Mesenchymal stem cell (in vitro differentiated cells and primary cell): ENCODE measurements around the gene SCN2A.

Experiments used
- DNase-seq: peaks from one replicate; pipeline ENCODE4 v3.0.0-alpha.2; 2013
- H2AFZ ChIP-seq: one replicate; pipeline ENCODE4 v1.6.1; 2013; ENCODE audit warnings: low read depth, mild to moderate bottlenecking, control low read depth, inconsistent platforms, low read length, moderate library complexity
- H2AK5ac ChIP-seq: 2 replicates; pipeline ENCODE4 v1.6.1; 2013; ENCODE audit warnings: low read length, moderate library complexity, mild to moderate bottlenecking, inconsistent platforms; ENCODE audit not compliant: severe bottlenecking
- H2BK120ac ChIP-seq: one replicate; pipeline ENCODE4 v1.6.1; 2013; ENCODE audit warnings: low read depth, mild to moderate bottlenecking, inconsistent platforms, low read length, moderate library complexity
- H2BK12ac ChIP-seq, 2 experiments: one replicate each; pipeline ENCODE4 v1.6.1; 2013; ENCODE audit warnings: inconsistent platforms in 2 of 2, low read length in 2 of 2, mild to moderate bottlenecking in 2 of 2, moderate library complexity in 2 of 2, control low read depth in 1 of 2
- H2BK15ac ChIP-seq: one replicate; pipeline ENCODE4 v1.6.1; 2013; ENCODE audit warnings: mild to moderate bottlenecking, low read depth, inconsistent platforms; ENCODE audit not compliant: poor library complexity, severe bottlenecking
- H2BK5ac ChIP-seq: 2 replicates; pipeline ENCODE4 v1.6.1; 2013; ENCODE audit warnings: low read depth, mild to moderate bottlenecking, low read length, control low read depth, inconsistent platforms; ENCODE audit not compliant: poor library complexity, severe bottlenecking
- H3K14ac ChIP-seq, 2 experiments: one replicate each; pipeline ENCODE4 v1.6.1; 2013; ENCODE audit warnings: inconsistent platforms in 2 of 2, low read length in 2 of 2, control low read depth in 1 of 2, mild to moderate bottlenecking in 1 of 2, moderate library complexity in 1 of 2
- H3K18ac ChIP-seq, 2 experiments: one replicate each; pipeline ENCODE4 v1.6.1; 2013; ENCODE audit warnings: inconsistent platforms in 2 of 2, low read length in 2 of 2, control low read depth in 1 of 2, low read depth in 1 of 2, mild to moderate bottlenecking in 1 of 2
- H3K23ac ChIP-seq, 2 experiments: one replicate each; pipeline ENCODE4 v1.6.1; 2013; ENCODE audit warnings: inconsistent platforms in 2 of 2, low read length in 2 of 2, mild to moderate bottlenecking in 2 of 2, moderate library complexity in 2 of 2, control low read depth in 1 of 2
- H3K27ac ChIP-seq: 2 replicates; pipeline ENCODE4 v1.5.1; 2013; ENCODE audit warnings: mild to moderate bottlenecking, moderate library complexity, low read length, control low read depth, inconsistent platforms; ENCODE audit not compliant: poor library complexity, severe bottlenecking
- H3K27me3 ChIP-seq, 2 experiments: 2 replicates each; pipeline versions ENCODE4 v1.6.1 to v1.7.0; 2013; ENCODE audit warnings: low read length in 2 of 2, mild to moderate bottlenecking in 2 of 2, moderate library complexity in 2 of 2, control low read depth in 1 of 2, inconsistent platforms in 1 of 2; ENCODE audit not compliant: control insufficient read depth in 1 of 2, insufficient read depth in 1 of 2
- H3K36me3 ChIP-seq, 2 experiments: 2 replicates each; pipeline versions ENCODE4 v1.6.1 to v1.7.0; 2013; ENCODE audit warnings: low read length in 2 of 2, control low read depth in 1 of 2, inconsistent platforms in 1 of 2, low read depth in 1 of 2, mild to moderate bottlenecking in 1 of 2; ENCODE audit not compliant: insufficient read depth in 2 of 2, control insufficient read depth in 1 of 2
- H3K4ac ChIP-seq, 2 experiments: one replicate each; pipeline ENCODE4 v1.6.1; 2013; ENCODE audit warnings: inconsistent platforms in 2 of 2, low read length in 2 of 2, mild to moderate bottlenecking in 2 of 2, moderate library complexity in 2 of 2, control low read depth in 1 of 2, low read depth in 1 of 2
- H3K4me1 ChIP-seq: 2 replicates; pipeline ENCODE4 v1.6.1; 2013; ENCODE audit warnings: low read depth, low read length, control low read depth; ENCODE audit not compliant: control insufficient read depth, insufficient read depth
- H3K4me2 ChIP-seq: 2 replicates; pipeline ENCODE4 v1.6.1; 2013; ENCODE audit warnings: low read length, mild to moderate bottlenecking, inconsistent platforms; ENCODE audit not compliant: poor library complexity, severe bottlenecking
- H3K4me3 ChIP-seq, 2 experiments: 2 replicates each; pipeline versions ENCODE4 v1.5.1 to v1.7.0; 2013; ENCODE audit warnings: low read length in 2 of 2, mild to moderate bottlenecking in 2 of 2, control low read depth in 1 of 2, low read depth in 1 of 2; ENCODE audit not compliant: insufficient read depth in 1 of 2
- H3K79me1 ChIP-seq: replicated peaks from 2 replicates; pipeline ENCODE4 v1.6.1; 2013; ENCODE audit warnings: mild to moderate bottlenecking, control low read depth, low read length, inconsistent platforms; ENCODE audit not compliant: poor library complexity, severe bottlenecking
- H3K9ac ChIP-seq: 2 replicates; pipeline ENCODE4 v1.7.0; 2013; ENCODE audit warnings: mild to moderate bottlenecking, low read length, moderate library complexity
- H3K9me3 ChIP-seq: 2 replicates; pipeline ENCODE4 v1.7.0; 2013; ENCODE audit warnings: mild to moderate bottlenecking, low read length; ENCODE audit not compliant: control insufficient read depth
- H4K8ac ChIP-seq: one replicate; pipeline ENCODE4 v1.6.1; 2013; ENCODE audit warnings: inconsistent platforms, mild to moderate bottlenecking, low read length, moderate library complexity
- H4K91ac ChIP-seq: one replicate; pipeline ENCODE4 v1.6.1; 2013; ENCODE audit warnings: mild to moderate bottlenecking, low read length, inconsistent platforms
- WGBS: methylation state at CpG from one replicate; pipeline ENCODE4 v1.1.7; 2013; ENCODE audit warnings: mixed read lengths; 5-methylcytosine and 5-hydroxymethylcytosine counted together

The SCN2A gene

GRCh38 chr2:165410276-165410675, 171.1 kb downstream of the SCN2A start:
- no peak overlapping the region for H4K8ac ChIP-seq
- no peak overlapping the region for H2BK12ac ChIP-seq
- no peak overlapping the region for H3K18ac ChIP-seq
- DNase-seq, result no peak
- H3K4me3 ChIP-seq, result no peak overlapping the region
- H3K4me2 ChIP-seq, result no peak overlapping the region
- H3K14ac ChIP-seq, result no peak overlapping the region
- H2AFZ ChIP-seq, result no peak overlapping the region
- H3K9ac ChIP-seq, result no peak overlapping the region
- no peak overlapping the region for H2AK5ac ChIP-seq
- no peak overlapping the region for H3K27ac ChIP-seq
- no peak overlapping the region for H4K91ac ChIP-seq
- no peak overlapping the region for H2BK15ac ChIP-seq
- H3K4me1 ChIP-seq, result peaks cover 5% of the 10 kb centered on the region
- no peak overlapping the region for H3K23ac ChIP-seq
- H3K4ac ChIP-seq, result no peak overlapping the region
- no peaks in the 10 kb centered on the region for H3K9me3 ChIP-seq
- no peaks in the 10 kb centered on the region for H3K79me1 ChIP-seq
- no peaks in the 10 kb centered on the region for H3K36me3 ChIP-seq
- H2BK120ac ChIP-seq, result no peak overlapping the region
- H3K27me3 ChIP-seq, result no peaks in the 10 kb centered on the region
- H2BK5ac ChIP-seq, result no peak overlapping the region

- Histone ChIP-seq H3K4me1 (no peaks in the 10 kb centered on the region), H3K36me3 (no peaks in the 10 kb centered on the region), H3K9ac (no peak overlapping the region), H3K27me3 (no peaks in the 10 kb centered on the region), H3K4ac (no peak overlapping the region), H3K4me3 (no peak overlapping the region), H3K14ac (no peak overlapping the region), H4K91ac (no peak overlapping the region), H4K8ac (no peak overlapping the region), H3K23ac (no peak overlapping the region), H3K9me3 (no peaks in the 10 kb centered on the region), H3K79me1 (no peaks in the 10 kb centered on the region), H2BK12ac (no peak overlapping the region), H3K4me2 (no peak overlapping the region), H2BK120ac (no peak overlapping the region), H2BK15ac (no peak overlapping the region), H2AK5ac (no peak overlapping the region), H2BK5ac (no peak overlapping the region), H3K27ac (no peak overlapping the region), H3K18ac (no peak overlapping the region), H2AFZ (no peak overlapping the region)
- DNase-seq, result no peak
Measured at GRCh38 chr2:165414187-165414586, 175.0 kb downstream of the SCN2A start.

- Histone ChIP-seq H2BK12ac (no peak overlapping the region), H3K4ac (no peak overlapping the region), H3K27me3 (no peaks in the 10 kb centered on the region), H3K14ac (no peak overlapping the region), H3K4me2 (no peak overlapping the region), H4K8ac (no peak overlapping the region), H3K4me3 (no peak overlapping the region), H3K9ac (no peak overlapping the region), H4K91ac (no peak overlapping the region), H2BK120ac (no peak overlapping the region), H2AFZ (no peak overlapping the region), H3K79me1 (no peaks in the 10 kb centered on the region), H2BK15ac (no peak overlapping the region), H3K18ac (no peak overlapping the region), H3K23ac (no peak overlapping the region), H3K4me1 (no peaks in the 10 kb centered on the region), H3K9me3 (no peaks in the 10 kb centered on the region), H2BK5ac (no peak overlapping the region), H3K27ac (no peak overlapping the region), H3K36me3 (no peaks in the 10 kb centered on the region), H2AK5ac (no peak overlapping the region)
- no peak for DNase-seq
- WGBS, result 93% methylated on average over 1 of the region's 1 CpG
Measured at GRCh38 chr2:165417009-165417408, 177.8 kb downstream of the SCN2A start.

GRCh38 chr2:165420231-165420630, 181.0 kb downstream of the SCN2A start:
- Histone ChIP-seq H3K36me3 (no peaks in the 10 kb centered on the region), H4K8ac (no peak overlapping the region), H2BK15ac (no peak overlapping the region), H3K4me3 (no peak overlapping the region), H3K23ac (no peak overlapping the region), H3K4me2 (no peak overlapping the region), H3K4me1 (no peaks in the 10 kb centered on the region), H3K9me3 (no peaks in the 10 kb centered on the region), H2AFZ (no peak overlapping the region), H3K4ac (no peak overlapping the region), H2BK120ac (no peak overlapping the region), H2BK5ac (no peak overlapping the region), H2BK12ac (no peak overlapping the region), H3K9ac (no peak overlapping the region), H3K79me1 (no peaks in the 10 kb centered on the region), H4K91ac (no peak overlapping the region), H3K27ac (no peak overlapping the region), H3K18ac (no peak overlapping the region), H2AK5ac (no peak overlapping the region), H3K27me3 (no peaks in the 10 kb centered on the region), H3K14ac (no peak overlapping the region)
- DNase-seq, result no peak
